NCI-H2196 (cell line): Measurements from ENCODE around the gene RTKN2.
"Not testable (repeated sequence)": the region's sequence is repeated elsewhere in the genome, so short reads cannot be mapped to it uniquely, and the experiment has no call there.

ENCODE experiments used
- DNase-seq: peaks from one replicate; lab custom pipeline; 2025; ENCODE audit not compliant: unreplicated experiment; lab: John Stamatoyannopoulos, UW

The RTKN2 gene, protein sequence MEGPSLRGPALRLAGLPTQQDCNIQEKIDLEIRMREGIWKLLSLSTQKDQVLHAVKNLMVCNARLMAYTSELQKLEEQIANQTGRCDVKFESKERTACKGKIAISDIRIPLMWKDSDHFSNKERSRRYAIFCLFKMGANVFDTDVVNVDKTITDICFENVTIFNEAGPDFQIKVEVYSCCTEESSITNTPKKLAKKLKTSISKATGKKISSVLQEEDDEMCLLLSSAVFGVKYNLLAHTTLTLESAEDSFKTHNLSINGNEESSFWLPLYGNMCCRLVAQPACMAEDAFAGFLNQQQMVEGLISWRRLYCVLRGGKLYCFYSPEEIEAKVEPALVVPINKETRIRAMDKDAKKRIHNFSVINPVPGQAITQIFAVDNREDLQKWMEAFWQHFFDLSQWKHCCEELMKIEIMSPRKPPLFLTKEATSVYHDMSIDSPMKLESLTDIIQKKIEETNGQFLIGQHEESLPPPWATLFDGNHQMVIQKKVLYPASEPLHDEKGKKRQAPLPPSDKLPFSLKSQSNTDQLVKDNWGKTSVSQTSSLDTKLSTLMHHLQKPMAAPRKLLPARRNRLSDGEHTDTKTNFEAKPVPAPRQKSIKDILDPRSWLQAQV

DNA sequence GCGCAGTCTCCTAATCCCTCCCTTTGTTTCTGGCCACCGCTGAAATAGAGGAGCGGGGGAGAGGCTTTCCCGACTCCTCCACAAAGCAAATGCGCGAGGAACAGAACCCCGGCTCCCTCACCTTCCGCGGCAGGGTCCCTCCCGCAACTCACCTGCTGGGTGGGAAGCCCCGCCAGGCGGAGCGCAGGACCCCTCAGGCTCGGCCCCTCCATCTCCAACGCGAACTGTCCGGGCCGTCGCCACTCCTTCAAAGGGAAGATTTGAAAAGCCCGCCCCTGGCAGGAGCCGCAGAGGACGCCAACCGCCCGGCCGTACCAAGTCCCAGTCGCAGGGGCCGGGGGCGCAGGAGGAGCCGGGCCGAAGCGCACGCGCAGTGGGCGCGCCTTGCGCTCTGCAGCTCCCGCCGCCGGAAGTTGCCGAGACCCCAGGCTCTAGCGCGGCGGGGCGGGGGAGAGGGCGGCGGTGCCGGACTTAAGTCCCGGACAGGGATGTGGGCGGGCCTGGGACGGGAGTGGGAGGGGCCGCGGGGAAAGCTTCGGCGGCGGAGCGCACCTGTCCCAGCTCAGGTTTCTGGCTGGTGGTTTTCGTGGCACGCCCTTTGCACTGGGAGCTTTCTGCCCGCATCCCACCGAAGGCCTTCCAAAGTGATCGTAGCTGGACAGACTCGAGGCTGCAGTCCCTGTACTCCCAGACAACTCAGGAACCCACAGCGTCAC lies at the start of gene RTKN2:
Gene RTKN2, minus strand, starts transcription at position 446 of the 716 bp plus-strand sequence. Its CDS starts 234 bp downstream, at position 212.
- peak; percentile 79 for DNase-seq

DNA sequence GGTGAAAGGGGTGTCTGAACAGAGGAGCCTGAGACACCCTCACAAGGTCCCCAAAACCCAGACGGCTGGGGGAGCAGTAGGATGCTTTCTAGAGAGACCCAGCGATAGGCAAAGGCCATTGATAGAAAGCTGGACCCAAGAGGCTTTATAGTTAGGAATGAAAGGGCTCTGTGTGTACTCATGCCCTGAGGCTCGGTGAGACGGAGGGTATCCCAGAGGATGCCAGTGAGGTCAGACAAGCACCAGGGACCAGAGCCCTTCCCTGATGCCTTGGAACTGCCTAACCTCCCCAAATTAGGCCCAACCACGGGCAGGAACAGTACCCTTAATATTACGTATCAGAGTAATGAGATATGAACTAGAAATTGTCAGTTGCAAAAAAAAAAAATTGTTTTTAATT lies 48.6 kb upstream of the RTKN2 start:
- DNase-seq = no peak

DNA sequence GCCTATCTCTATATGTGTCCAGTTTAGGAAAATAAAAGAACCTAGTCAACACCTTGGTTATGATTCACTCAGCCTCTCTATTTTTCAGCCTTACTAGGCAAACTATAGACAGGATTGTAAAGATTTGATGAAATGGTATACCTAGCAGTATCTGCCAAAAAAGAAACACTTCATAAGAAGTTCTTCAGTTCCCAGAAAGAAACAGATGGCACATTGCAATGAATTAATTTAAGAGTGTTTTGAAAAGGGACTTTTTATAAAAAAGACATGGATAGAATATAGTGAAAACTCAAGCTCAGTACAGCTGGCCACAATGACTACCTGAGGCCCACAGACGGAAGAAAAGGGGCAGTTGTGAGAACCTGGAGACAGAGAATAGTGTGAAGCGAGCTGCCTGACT lies 40.6 kb upstream of the RTKN2 start:
- DNase-seq = no peak

DNA sequence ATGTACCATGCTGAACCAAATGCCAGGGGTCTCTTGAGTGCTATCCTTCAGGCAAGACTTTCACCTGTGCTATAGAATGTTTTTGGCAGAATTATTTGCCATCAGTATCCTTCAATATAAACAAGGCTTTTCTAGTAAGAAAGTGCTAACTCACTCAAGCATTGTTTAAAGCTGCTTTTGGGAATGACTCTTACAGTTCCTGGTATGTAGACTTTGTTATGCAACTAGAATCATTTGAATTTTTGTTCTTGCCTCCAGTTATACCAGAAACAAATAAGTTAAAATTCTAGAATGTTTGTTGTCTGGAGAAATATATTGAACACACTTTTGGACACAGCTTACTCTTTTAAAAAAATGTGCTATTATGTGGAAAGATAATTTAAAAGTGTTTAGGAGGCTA lies 39.5 kb upstream of the RTKN2 start:
- DNase-seq = no peak

DNA sequence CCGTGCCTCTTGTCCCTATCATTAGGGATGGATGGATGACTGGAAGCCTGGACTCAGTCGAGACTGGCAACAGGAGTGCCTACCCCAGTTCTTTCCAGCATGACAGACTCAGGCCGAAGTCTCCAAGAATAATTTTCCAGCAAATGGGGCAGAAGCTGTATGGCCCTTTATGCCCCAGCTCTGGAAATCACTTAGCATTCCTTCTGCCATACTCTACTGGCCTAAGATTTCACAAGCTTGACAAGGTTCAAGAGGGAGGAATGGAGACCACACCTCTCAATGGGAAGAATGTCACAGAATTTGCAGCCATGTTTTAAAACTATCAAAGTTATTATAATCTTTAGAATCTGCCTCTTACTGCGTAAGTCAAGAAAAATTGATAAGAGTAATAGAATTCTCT lies 39.0 kb upstream of the RTKN2 start:
- DNase-seq = no peak

DNA sequence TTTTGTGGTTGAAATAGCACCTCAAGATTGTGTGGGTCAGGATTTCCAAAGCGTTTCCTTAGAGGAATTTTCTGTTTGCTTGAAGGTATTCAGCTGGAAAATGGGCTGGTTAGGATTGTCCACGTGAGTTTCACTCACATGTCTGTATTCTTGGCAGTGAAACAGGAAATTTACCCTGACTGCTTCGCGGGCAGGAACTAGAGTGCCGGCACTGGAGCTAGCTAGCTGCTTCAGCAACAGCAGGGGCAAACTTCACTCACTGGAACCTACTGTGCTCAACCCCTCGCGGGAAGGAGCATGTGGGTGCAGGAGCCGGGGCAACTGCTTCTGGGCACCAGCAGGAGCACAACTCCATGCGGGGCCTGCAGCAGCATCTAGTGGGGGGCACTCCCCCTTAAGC lies 38.0 kb upstream of the RTKN2 start:
- no peak for DNase-seq

DNA sequence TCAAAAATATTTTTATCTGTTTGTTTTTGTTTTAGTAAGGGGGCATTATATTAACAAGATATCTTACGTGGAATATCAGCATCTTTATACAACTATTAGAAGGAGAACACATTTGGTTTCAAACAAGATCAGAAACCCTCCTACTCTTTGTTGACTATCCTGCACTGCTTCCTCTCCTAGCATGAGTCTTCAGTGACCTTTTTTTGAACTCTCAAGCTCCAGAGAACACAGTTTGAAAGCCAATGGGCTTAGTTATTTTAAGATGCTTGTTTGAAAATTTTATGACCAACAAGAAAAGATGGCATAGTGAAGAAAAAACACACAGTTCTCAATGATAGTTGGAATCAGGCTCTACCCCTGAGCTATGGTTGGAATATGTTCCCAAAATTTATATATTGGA lies 37.2 kb upstream of the RTKN2 start:
- DNase-seq = no peak

DNA sequence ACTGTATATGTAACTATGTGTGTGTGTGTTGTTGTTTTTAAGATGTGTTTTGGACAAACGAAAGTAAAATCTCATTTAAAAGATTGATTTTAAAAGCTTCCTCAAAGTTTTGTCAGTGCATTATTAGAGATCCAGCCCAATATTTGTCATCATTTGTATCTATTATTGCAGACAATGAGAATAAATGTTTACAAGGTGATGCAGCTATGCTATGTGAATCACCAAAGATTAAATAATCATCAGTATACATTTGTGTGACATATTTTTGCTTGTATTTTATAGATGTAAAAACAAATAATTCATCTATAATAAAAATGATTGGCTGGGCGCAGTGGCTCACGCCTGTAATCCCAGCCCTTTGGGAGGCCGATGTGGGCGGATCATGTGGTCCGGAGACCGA lies 35.3 kb upstream of the RTKN2 start:
- DNase-seq = no peak

DNA sequence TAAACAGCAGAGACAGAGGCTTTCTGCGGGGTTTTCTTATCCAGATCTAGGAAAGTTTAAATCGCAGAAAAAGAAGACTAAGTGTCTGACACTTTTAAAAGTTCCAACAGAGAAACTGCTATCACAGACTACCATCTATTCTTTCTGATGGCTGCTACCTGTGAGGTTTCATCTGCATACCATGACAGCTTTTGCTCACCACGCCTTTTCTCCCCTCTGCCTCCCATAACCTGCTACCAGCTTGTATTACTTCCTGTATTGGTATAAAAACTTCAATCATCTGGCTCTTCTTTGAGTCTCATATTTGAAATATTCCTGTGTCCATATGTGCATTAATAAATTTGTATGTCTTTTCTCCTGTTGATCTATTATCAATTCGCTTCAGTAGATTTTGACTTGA lies 34.1 kb upstream of the RTKN2 start:
- DNase-seq = no peak

DNA sequence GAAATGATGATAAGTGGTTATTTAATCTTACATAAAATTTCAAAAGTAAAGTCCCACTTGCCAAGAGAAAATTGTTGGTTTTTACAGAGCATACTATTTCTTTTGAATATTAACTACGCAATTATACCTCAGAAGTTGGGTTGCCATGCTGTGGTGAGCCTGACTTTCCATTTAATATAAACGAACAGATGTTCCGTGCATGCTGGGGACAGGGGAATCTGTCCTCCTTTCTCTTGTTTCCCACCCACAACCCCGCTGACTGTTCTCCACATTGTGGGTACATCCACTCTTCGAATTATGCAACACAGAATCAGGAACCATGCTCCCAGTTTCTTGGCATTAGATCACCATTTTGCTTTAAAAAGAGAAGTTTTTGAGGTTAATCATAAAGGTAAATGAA lies 29.2 kb upstream of the RTKN2 start:
- no peak for DNase-seq

DNA sequence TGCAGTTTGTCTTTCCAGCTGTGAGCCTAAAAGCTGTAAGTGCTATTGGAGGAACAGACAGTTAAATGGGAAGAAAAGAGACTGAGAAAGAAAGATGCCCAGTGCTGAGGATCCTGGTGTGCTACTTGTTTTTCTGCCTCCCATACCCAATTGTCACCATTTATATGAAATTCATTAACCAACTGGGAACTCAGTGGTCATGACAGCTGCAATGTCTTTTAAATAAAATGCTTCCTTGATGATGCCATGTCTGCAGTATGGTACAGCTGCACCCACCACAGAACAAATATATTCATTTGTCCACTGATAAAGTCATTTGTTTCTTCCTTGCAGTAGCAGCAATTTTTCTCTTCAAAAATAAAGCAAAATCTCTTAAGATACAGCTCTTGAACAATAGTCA lies 15.6 kb upstream of the RTKN2 start:
- no peak for DNase-seq

DNA sequence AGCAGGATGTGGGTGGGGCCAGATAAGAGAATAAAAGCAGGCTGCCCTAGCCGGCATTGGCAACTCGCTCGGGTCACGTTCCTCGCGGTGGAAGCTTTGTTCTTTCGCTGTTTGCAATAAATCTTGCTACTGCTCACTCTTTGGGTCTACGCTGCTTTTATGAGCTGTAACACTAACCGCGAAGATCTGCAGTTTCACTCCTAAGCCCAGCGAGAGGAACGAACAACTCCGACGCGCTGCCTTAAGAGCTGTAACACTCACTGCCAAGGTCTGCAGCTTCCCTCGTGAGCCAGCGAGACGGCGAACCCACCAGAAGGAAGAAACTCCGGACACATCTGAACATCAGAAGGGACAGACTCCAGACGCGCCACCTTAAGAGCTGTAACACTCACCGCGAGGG lies 12.7 kb upstream of the RTKN2 start:
- not testable (repeated sequence) for DNase-seq

DNA sequence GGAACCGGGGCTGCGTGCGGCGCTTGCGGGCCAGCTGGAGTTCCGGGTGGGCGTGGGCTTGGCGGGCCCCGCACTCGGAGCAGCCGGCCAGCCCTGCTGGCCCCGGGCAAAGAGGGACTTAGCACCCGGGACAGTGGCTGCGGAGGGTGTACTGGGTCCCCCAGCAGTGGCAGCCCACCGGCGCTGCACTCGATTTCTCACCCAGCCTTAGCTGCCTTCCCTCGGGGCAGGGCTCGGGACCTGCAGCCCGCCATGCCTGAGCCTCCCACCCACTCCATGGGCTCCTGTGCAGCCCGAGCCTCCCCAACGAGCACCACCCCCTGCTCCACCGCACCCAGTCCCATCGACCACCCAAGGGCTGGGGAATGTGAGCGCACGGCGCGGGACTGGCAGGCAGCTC lies 11.7 kb upstream of the RTKN2 start:
- DNase-seq = not testable (repeated sequence)

DNA sequence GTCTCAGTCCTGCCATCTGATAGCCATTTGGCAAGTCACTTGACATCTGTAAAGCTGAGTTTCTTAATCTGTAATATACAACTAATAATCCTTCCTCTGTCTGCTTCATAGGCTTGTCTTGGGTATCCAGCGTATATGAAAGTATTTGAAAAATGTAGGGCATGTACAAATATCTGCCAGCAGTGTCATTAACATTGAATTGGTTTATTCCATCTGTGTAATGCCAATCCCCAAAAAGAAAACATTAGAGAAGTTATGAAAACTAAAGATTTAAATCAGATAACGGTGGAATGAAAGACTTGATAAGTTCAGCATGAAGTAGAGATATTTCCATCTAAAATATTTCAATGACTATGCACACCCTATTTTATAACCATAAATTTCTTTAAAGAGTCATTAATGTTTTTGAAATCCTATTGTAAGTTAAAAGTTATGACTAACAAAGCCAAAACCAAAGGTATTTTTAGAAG lies 9.8 kb upstream of the RTKN2 start:
- no peak for DNase-seq

DNA sequence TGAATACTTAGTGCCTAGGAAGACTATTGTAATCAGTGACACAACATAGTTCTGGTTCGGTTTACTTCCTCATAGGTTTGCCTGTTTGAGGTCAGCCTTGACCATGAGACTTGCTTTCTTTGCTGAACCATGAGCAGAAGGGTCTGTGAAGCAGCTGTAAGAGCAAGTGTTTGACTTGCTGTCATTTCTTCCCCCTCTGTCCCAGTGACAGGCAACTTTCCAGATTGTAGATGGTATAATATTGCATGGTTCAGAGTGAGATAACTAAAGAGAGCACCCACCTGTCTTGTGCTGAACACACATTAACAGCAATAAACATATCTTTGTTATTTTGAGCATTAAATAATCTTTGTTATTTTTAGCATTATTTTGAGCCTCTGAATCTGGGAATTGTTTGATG lies 9.3 kb upstream of the RTKN2 start:
- no peak for DNase-seq

DNA sequence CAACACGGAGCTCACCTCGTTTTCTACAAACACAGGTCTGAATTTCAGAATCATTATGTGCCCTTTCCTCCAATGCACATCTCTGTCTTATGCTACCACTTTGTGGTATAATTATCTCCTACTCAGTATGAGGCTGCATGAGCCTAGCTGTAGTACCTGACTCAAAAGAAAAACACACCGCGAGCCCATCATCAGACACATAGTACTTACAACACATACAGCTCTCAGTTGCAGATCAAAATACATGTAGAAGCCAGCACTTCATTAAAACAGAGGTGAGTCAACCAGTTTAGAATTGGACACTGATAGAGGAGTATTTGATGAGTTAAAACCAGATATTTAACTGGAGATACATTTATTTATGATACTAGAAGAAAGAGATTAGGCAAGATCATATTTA lies 1.4 kb upstream of the RTKN2 start:
- DNase-seq = no peak

DNA sequence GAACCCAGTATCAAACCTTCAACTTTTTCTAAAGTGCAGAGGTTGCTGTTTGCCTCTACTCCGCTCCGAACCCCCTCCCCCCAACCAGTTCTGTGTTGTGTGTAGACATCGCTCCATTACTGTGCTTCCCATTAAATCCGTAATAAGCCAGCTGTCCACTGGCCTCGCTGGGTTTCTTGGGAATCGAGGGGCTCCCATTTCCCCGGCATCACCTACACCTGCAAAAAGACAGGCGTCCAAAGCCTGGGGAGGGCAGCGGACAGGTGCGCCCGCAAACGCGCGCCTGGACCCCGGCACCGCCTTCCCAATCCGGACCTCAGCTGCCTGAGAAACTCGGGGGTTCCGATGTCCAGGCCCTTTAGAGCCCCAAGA lies 631 bp downstream of the RTKN2 start:
- no peak for DNase-seq

DNA sequence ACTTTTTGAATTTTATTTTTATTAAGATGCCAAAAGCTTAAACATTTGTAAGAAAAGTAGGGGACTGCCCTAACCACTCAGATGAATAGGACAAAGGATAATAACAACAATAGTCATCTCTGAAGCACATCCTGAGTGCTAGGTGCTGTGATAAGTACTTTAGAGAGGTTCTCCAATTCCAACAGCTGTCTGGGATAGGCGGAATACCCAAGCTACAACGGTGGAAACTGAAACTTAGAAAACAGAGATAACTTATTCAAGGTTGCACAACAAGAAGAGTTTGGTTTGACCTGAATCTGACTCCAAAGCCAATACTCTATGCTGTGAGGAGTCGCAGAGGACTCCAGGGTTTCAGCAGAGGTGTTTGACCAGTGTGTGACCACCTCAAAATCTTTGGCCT lies 2.0 kb downstream of the RTKN2 start:
- DNase-seq = peak; percentile 2

DNA sequence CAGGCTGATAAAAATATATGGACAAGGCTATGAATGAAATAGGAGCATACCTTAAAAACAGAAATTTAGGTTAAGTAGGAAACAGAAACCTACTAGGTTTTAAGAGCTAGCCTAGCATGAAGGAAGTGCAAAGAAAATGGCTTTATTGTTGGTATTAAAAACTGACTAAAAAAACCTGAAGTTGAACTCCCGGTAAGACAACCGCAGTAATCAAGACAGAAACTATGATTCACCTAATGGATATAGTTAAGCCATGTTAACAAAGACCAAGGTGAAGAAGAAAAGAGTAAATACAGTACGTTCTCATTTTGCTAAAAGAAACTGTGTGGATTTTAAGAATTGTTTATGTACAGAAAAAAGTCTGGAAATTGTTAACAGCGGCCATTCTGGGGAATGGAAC lies 2.5 kb downstream of the RTKN2 start:
- no peak for DNase-seq

DNA sequence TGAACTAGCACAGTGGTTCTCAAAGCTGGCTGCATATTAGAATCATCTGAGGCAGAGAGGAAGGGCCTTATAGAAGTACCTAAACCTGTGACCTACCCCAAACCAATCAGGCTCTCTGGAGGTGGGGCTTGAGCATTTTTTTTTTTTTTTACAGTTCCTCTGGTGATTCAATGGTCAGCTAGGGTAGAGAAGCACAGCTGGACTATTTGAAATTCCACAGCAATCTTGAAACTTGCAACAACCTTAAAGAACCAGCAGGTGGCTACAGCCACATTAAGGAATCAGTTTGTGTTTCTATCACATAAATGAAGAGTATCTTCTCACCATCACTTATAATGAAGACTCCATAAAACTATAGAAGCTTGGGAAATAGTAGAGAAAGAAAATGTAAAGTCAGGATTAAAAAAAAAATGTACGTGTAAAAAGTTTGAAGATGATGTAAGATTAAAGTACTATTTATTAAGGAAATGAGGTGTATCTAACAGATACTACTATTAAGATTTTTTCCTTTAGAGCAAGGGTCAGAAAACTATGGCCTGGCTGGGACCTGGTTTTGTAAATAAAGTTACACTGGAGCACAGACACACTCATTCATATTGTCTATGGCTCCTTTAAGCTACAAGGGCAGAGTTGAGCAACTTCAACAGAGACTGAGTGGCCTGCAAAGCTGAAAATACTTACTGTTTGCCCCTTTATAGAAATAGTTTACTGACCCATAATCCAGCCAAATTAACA lies 3.8 kb downstream of the RTKN2 start:
- DNase-seq = peak; percentile 4

DNA sequence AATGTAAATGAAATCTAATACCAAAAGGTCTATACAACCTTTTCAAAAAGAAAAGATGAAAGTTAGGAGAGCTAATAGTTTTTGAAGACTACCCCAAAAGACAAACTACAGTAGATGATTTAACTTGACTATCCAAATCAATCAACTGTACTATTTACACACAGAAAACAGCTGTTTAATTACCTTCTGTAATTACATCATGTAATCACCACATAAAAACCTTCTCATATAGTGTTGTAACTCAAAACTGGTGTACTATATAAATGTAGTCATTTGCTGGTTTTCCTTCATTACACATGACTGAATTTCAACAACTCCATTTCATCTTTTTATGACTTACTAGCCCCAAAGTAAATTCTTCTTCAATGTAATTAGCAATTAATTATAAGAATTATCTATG lies 4.5 kb downstream of the RTKN2 start:
- no peak for DNase-seq
